Loucy (cell line): ENCODE results near the gene FABP3.

Source experiments
- CTCF ChIP-seq: fragments of 200-600 bp; sonication (generic); conservative IDR thresholded peaks from 2 replicates; pipeline ENCODE4 v1.5.1; 2014; ENCODE audit warnings: mild to moderate bottlenecking, antibody characterized with exemption, low read length
- EZH2phosphoT487 ChIP-seq: fragments of 200-600 bp; IDR thresholded peaks from 2 replicates; pipeline ENCODE4 v1.6.1; 2018; ENCODE audit warnings: antibody characterized with exemption, mild to moderate bottlenecking, moderate library complexity, borderline replicate concordance

DNA sequence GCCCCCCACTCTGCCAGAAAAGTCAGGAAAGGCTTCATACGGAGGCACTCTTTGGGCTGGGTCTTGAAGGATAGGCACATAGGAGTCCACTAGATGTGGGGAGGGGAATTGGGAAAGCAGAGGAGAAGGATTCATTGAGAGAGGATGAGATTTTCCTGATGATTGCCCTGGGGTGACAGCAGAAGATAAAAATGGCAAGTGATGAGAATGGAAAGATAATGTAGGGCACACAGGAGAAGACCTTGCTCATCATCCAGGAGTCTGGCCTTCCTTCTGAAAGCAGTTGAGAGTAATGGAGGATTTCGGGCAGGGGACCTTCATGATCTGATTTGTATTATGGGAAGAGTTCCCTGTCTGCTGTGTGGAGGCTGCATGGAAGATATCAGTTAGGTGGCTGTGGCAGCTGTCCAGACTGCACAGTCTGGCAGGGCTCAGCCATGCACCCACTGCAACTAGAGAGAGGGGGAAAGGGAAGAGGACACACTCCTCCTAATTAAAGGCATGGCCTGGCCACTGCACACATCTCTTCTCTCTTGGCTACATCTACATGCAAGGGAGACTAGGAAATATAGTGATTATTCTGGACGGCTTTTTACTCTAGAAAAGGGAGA lies 9.6 kb upstream of the FABP3 start:
- no peak for TF ChIP-seq CTCF
- TF ChIP-seq EZH2phosphoT487 = no peak
